ENCODE results near the gene TEX55. TPM values are rescaled to one million over a fixed set of nuclear protein-coding genes. Genes with fewer than 3 reads are reported as not detected.
"Not testable (repeated sequence)": the region's sequence is repeated elsewhere in the genome, so short reads cannot be mapped to it uniquely, and the experiment has no call there.

TEX55 gene
- total RNA-seq, 1 experiment from 2014 or later = not detected

GRCh38 chr3:119157971-119158370 is 12.0 kb downstream of the TEX55 start:
- DNase-seq (ENCODE audit: extremely low read depth, low read depth) = no peak

DNA sequence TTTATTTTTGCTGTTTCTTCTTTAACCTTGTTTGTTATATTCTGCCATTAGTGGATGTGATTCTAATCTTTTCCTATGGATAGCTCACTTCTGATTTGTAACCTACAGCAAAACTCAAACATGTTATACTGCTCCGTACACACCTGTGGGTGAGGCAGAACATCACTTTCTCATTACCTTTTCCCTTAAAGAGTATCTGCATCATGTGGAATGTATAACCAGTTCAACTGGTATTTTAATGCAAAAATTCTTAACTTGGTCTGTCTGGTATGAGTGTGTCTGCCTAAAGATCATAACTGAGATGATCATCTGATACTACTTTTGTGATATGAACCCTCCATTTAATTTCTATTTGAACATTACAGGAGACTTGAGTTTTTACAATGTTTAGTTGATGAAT is 14.4 kb downstream of the TEX55 start:
- no peak for DNase-seq (ENCODE audit: extremely low read depth, low read depth)

DNA sequence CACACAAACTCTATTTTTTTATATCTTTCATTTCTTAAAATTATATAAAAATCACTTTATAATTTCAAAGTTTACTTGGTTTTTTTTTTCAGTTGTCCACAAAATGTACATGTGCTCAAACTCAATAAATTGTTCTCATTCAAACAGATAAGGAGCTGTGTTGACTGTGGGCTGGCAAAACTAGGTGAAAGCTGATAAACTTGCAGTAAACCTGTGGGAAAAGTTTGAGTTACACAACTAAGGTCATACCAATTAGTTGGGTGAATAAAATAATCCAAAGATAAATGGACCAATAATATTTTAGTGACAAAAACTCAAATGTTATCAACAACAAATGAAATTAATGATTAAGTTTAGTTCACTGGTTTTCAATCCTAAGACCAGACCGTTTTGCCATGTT is 14.8 kb downstream of the TEX55 start:
- no peak for DNase-seq (ENCODE audit: extremely low read depth, low read depth)

- DNase-seq (ENCODE audit: extremely low read depth, low read depth) = no peak
Measured at GRCh38 chr3:119161240-119161639, 15.3 kb downstream of the TEX55 start.

- DNase-seq (ENCODE audit: extremely low read depth, low read depth) = not testable (repeated sequence)
Measured at GRCh38 chr3:119164745-119165144, 18.8 kb downstream of the TEX55 start.

DNA sequence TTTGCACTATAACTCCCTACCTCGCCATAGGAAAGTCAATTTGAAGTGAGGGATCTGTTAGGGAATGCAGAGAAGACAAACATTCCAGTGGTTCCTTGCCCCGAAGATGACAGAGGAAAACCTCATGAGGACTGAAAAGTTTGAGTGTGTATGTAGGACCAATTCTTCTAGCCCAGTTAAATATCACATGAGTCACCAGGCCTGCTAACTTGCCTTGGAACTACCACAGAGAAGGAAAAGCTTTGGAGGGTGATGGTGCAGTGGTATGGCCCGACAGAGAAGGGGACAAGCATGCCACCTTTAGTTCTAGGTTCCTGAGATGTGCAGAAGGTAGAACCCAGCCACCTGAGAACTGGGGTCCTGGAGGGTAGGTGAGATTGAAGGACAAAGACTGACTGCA is 24.9 kb downstream of the TEX55 start:
- no peak for DNase-seq (ENCODE audit: extremely low read depth, low read depth)

DNA sequence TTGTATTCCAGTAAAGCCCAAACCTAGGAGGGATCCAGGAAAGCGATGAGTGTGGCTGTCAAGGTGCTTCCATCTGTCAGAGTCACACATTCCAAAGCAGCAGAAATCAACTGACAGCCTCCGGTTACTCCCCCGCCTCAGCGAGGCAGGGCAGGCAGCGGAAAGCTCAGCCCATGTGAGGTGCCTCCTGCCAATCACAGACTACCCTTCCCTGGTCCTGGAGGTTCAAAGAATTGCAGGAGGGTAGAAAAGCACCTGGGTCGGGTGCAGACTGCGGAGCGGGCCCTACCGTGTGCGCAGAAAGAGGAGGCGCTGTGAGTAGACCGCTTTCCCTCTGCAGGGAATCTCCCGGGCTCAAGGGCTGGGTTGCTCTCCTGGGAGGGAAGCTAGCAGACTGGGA is 27.4 kb downstream of the TEX55 start, which contains the start of gene UPK1B:
TSS of gene UPK1B (plus strand) at position 274 of the 400 bp plus-strand sequence. CDS start 13,144 bp downstream, outside the sequence.
- DNase-seq (ENCODE audit: extremely low read depth, low read depth) = no peak

DNA sequence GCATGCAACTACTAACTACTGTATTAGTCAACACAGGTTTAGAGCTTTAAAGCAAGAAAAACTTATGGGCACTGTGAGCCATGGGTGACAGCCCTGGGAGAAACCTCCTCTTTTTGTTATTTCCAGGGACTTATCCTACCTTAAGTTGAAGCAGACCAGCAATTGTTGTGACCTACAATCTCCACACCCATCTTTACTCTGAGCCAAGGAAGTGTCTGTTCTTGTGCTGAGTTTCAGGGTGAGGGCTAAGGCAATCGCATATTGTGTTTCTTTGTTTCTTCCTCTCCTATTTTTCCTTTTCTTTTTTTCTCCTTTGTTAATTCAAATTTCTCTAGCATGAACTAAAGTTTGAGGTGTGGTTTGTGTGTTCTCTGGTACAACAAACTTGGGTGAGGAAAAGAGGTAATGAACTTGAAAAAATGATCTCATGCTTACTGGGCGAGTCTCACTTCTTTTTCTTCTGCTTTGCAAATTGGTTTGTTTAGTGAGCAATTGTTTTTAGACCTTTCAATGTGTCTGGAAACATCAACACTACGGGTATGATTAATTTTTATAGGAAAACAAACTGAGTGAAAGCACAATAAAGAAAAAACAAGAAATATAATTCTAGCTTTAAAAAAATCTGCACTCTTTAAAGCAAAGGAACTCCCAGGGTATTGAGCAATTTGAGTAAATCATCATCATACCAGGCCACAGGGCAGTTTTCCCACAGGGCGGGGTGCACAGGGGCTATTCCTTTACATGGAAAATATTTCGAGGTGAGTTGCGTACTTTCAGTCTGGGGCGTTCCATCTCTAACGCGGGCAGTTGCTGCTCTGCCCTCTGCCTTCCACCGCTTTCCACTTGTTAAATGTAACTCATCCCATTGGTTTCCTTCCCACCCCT is 30.1 kb downstream of the TEX55 start:
- peak; percentile 21 for DNase-seq (ENCODE audit: extremely low read depth, low read depth)

DNA sequence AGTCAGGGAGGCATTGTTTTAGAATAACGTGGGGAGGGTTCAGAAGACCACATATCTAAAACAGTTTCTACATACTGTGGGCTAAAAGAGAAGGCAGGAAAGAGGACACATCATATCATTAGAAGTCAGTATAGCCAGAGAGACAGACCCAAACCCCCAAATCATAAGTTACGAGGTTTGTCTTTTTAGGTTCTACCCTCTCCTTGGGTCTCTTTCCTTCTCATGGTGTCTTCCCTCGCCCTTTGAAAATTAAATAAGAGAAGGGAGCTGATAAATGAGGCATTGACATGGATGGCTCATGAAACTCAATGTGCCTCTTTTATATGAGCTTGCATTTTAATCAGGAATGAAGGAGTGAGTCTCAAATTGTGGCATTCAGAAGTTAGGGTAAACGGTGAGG is 30.8 kb downstream of the TEX55 start:
- no peak for DNase-seq (ENCODE audit: extremely low read depth, low read depth)

DNA sequence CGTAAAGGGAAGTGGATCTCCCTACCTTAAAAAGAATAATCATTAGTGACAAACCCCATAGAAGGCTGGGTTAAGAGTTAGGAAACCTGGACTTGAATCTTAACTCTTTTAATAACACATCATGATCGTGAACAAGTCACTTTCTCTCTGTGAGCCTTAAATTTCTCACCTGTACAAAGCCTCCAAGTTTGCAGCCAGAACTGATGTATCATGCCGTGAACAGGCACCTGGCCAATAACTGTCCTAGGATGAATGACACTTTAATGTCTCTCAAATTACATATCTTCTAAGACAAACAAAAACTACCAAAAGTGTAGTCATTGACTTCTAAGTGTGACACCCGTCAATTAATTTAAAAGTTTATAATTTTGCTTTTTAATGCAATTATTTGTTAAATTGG is 31.4 kb downstream of the TEX55 start:
- no peak for DNase-seq (ENCODE audit: extremely low read depth, low read depth)

DNA sequence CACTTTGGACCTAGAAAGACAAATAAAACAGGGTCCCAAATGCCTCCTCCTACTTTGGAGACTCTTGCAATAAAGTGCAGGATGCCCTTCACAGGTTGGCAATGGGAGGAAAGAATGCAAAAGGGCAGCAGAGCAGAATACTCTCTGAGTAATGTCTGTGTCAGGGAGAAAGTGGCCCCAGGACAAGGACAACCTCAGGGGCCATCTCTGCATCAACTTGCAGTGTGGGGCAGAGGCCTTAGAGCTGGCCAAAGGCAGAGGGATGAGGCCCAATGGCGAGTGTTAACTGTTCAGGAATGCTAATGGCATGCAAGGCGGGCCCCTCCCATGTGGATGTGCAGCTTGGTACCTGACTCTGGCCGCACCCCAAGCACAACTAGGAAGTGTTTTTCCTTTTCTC is 35.8 kb downstream of the TEX55 start:
- DNase-seq (ENCODE audit: extremely low read depth, low read depth) = no peak

DNA sequence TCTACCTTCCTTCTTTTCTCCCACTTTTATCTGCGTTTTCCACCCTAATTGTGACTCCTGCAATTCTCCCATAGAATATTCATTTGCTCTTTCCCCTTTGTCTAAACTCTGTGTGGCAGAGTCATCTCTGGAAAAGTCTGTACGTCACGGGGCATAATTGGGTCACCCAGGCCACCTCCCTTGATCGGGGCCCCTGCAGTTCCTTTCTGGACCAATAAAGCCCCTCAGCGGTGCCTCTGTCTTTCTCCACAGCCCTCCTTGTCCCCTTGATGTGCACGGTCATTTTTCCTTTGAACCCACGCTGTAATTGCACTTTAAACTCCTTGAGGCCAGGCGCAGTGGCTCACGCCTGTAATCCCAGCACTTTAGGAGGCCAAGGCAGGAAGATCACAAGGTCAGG is 38.1 kb downstream of the TEX55 start:
- DNase-seq (ENCODE audit: extremely low read depth, low read depth) = no peak

- no peak for DNase-seq (ENCODE audit: extremely low read depth, low read depth)
Measured at GRCh38 chr3:119184796-119185570, 39.0 kb downstream of the TEX55 start.

- DNase-seq (ENCODE audit: extremely low read depth, low read depth) = no peak
Measured at GRCh38 chr3:119187266-119187665, 41.3 kb downstream of the TEX55 start.

DNA sequence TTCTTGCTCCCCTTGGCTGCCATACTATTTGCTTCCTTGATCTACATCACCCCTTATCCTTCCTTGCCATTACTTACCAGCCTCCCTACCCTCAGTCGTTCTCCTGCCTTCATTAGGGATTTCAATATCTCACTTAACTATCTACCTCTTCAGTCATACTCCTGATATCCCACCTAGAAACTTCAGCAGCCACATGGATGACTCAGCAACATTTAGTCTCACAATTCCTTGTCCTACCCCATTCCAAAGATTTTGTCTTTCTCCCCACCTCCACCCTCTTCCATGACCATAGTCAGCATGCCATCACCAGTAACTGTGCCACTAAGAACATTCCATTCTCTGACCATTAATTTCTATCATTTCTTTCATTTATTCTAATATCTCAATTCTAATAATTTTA is 45.8 kb downstream of the TEX55 start:
- no peak for DNase-seq (ENCODE audit: extremely low read depth, low read depth)

DNA sequence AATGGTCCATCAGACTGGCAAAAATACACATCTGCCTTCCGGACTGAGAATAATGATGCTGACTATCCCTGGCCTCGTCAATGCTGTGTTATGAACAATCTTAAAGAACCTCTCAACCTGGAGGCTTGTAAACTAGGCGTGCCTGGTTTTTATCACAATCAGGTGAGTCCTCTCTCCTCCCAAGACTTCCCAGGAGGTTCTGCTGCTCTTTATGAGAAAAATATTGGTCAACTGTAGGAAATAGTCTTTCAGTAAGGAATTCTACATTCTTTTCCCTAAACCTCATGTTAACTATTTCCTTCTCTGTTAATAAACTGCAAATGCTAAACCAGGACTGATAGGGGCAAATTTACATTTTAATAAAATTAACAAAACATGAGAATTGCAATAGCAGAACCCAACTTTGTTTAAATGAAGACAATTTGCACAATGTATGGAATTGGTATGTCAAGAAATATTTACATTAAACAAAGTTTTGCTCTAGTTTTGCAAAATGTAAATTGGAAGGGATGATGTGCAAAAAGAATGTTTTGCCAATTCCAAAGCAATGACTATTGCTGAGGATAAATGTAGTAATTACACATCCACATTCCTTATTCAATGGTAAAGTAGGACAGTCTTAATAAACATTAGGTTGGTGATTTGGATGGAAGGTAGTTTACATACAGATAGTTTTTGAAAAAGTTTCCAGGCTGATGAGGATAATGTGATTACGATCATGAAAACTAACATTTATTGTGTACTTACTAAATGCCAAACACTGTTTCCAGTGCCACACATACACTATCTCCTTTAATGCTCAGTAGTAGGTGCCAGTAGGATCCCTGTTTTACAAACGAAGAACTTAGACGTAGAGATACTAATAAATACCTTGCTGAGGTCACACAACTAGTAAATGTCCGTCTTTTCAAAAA is 48.5 kb downstream of the TEX55 start:
- no peak for DNase-seq (ENCODE audit: extremely low read depth, low read depth)

GRCh38 chr3:119195151-119195476 is 49.1 kb downstream of the TEX55 start:
- DNase-seq (ENCODE audit: extremely low read depth, low read depth) = no peak

- no peak for DNase-seq (ENCODE audit: extremely low read depth, low read depth)
Measured at GRCh38 chr3:119195911-119196310, 49.9 kb downstream of the TEX55 start.

All from NCI-H460 (cell line).